Transverse colon (tissue), 3 donors: Measurements from ENCODE around the gene CRKL.

ENCODE experiments used
- CTCF ChIP-seq, 5 experiments: fragments of 200-600 bp in 3 of 5; fragments of 450-650 bp in 2 of 5; sonication (generic) in 3 of 5; IDR thresholded peaks; 1 replicate in 2 of 5; 2 replicates in 3 of 5; pipeline ENCODE4 v1.5.1; 2016 to 2017; ENCODE audit warnings: antibody characterized with exemption in 5 of 5, inconsistent platforms in 3 of 5, mild to moderate bottlenecking in 2 of 5, moderate library complexity in 1 of 5
- POLR2A ChIP-seq: fragments of 450-650 bp; IDR thresholded peaks from one replicate; pipeline ENCODE4 v1.6.1; 2016; ENCODE audit warnings: antibody characterized with exemption, mild to moderate bottlenecking, moderate library complexity

- TF ChIP-seq CTCF (IDR thresholded peaks at IDR 0.05) (no peak), POLR2A (no peak)
Measured at GRCh38 chr22:20868025-20868962, 48.9 kb upstream of the CRKL start.
